ENCODE data around the gene ZDHHC22.
"Not testable (repeated sequence)": the region's sequence is repeated elsewhere in the genome, so short reads cannot be mapped to it uniquely, and the experiment has no call there.

ZDHHC22 gene, protein sequence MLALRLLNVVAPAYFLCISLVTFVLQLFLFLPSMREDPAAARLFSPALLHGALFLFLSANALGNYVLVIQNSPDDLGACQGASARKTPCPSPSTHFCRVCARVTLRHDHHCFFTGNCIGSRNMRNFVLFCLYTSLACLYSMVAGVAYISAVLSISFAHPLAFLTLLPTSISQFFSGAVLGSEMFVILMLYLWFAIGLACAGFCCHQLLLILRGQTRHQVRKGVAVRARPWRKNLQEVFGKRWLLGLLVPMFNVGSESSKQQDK

DNA sequence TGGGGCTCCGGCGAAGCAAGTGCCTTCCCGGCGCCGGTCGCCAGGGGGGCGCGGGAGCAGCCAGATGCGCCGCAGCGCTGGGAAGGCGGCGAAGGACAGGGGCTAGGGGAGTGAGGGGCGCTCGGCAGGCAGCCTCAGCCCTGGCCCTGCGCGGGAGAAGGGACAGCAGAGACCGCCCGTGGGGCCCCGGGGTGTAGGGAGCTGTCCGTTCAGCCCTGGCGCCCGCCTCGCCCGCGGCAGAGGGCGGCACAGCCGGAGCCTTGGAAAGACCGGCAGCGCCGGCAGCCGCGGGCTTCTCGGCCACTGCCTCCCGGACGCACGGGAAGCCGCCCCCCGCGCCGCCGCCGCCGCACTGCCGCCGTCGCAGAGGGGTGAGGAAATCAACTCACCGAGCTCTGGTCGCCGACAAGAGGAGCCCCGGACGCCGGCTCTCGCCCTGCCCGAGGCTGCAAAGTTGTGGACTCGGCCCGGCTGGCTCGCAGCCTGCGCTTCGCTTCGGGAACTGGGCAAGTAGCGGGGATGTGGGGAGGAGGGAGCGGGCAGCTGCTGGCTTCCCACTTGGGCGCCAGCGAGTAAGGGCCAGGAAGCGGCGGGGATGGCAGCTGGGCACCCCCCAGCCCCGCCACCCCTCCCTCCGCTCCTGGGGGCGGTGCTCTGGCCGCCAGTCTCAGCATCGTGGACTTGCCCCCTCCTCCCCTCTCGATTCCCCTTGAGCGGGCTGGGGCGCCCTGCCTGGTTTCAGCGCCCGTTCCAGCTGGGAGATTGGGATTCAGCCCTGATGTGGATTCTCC lies at the start of gene ZDHHC22:
Gene ZDHHC22 (minus strand): TSS at position 578 of the 791 bp plus-strand sequence. CDS start 2,053 bp downstream, outside the sequence.
- DNase-seq (ENCODE audit: low spot score): peak; percentile 76

DNA sequence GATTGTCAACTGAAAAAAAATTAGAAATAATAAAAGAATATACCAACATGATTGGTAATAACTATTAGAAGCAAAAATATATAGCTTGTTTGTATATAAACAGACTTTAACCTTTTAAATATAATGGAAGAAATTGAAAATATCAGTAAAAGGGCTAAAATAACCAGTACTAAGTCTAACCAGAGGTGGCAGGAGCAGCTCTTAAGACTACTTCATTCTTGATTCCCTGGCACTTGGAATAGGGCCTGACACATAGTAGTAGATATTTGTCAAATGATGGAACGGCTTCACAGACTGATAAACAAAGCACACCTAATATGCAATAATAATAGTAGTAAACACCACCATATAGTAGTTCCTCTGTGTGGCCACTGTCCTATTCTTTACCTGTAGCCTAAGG lies 49.4 kb upstream of the ZDHHC22 start:
- no peak for DNase-seq (ENCODE audit: low spot score)

DNA sequence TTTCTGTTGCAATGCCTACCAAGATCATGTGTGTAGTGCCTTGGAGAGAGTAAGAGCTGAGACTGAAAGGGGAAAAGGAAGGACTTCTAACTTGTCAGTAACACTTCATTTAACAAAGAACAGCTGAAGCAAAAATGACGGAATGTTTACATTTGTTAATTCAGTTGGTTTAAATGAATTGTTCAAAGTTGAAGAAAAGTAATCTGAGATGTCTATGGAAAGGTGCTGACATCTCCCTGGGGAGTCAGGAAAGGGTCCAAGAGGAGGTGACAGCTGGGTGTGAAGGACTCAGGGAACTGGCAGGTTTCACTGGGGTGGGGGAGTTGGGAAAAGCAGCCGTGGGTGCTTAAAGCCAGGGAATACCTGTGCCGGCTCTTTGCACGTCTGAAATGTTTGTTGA lies 47.9 kb upstream of the ZDHHC22 start:
- no peak for DNase-seq (ENCODE audit: low spot score)

DNA sequence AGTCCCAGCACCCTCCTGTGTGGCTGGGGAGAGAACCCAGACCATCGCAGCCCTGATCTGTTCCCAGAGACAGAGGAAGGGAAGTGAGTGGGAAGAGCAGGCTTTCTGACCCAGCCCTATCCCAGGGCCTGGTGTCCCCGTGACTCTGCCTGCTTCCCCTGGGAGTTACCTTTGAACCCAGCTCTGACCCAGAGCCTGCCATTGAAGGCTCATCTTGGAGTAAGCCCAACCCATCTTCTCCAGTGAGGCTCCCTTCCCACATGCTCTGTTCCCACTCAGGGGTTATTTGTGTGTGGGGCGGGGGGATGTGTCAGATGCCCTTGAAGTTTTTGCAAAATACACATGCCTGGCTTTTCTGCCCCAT lies 46.0 kb upstream of the ZDHHC22 start:
- no peak for DNase-seq (ENCODE audit: low spot score)

DNA sequence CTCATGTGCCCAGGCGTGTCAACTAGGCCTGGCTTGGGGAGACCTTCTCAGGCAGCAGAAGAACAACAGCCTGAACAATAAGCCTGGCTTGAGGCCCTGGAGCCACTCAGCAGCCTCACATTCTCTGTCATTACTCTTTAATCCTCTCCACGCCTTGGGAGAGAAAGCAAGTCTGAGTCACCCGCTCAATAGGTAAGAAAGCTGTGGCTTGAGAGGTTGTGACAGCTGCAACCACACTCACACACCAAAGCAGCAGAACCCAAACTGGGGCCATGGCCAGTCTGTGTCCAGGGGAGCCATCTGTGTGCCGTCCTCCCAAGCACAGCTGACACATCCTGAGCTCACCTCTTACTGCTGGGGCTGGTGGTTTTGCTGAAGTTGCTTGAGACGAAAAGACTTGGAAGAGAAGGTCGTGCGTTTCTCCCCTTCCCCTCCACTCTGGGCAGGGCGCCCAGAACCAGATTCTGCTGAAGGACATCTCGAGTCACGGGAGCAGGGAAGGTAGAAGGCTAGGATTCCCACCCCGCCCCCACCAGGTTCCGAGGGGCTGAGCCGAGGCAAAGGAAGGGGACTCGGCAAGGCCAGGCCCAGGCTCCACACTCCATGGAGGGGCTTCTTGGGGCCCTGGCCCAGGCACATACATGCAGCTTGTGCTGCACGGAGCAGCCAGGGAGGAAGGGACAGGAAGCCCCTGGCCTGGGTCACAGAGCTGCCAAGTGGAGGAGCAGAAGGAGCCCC lies 45.5 kb upstream of the ZDHHC22 start:
- DNase-seq (ENCODE audit: low spot score): no peak

DNA sequence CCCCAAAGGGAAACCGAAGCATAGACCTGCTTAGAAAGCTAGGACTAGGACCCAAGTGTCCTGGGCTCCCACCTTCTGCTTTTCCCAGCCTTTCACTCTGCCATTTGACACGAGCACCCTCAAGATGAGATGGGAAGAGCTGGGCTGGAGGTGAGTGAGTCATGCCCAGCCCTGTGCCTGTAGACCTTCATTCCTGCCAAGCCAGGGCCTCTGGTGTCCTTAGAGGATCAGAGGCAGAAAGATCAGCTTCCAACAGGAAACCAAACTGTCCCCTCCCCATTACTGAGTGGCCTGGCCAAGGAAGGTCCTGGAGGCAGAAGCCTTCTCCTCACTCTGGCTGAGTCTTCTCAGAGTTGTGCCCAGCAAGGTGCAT lies 43.5 kb upstream of the ZDHHC22 start:
- no peak for DNase-seq (ENCODE audit: low spot score)

DNA sequence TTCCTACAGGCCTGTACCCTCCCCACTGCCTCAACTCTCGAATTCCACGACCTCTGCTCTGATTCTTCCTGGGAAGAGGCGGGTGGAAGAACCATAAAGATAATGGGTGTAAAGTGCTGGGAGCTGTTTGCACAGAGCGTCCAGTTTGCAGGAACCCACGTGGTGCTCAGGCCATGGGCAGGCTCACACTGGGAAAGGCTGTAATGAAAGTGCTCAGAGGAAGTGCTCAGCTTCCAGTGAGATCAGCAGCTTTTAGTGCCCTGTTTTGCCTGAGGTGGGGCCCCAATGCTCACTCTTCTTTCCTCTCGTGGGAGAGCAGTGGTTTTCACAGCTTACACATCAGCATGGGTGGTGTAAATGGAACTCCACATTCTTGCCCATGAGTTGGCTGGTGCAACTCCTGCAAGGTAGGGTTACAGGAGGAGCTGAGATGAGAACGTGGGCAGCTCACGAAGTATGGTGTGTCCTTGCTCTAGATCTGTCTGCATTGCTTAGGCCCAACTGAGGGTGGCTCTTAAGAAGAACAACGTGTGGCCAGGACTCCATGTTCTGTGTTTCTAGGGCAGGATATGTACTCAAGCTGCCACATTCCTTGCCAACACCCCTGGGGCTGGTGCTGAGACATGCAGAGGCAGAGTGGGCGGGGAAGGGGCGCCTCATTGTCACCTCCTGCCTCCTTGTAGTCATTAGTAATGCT lies 43.0 kb upstream of the ZDHHC22 start:
- DNase-seq (ENCODE audit: low spot score): no peak

DNA sequence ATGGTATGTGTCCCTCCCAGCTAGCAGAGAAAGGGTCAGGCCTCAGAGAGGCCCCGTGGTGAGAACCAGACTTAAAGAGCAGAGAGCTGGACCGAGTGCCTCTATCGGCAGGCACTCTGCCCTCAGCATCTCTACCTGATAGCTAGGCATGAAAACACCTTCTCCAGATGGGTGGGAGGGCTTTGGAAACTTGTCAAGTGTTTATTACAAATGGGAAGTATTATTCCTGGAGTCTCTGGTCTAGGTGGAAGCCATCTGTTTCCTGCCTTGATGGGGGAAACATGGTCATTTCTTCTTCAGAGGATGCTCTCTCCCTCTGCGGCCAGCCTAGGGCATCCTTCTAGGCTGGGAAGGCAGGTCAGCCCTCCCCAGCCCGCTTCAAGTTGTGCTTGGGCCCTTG lies 42.3 kb upstream of the ZDHHC22 start:
- DNase-seq (ENCODE audit: low spot score): no peak

DNA sequence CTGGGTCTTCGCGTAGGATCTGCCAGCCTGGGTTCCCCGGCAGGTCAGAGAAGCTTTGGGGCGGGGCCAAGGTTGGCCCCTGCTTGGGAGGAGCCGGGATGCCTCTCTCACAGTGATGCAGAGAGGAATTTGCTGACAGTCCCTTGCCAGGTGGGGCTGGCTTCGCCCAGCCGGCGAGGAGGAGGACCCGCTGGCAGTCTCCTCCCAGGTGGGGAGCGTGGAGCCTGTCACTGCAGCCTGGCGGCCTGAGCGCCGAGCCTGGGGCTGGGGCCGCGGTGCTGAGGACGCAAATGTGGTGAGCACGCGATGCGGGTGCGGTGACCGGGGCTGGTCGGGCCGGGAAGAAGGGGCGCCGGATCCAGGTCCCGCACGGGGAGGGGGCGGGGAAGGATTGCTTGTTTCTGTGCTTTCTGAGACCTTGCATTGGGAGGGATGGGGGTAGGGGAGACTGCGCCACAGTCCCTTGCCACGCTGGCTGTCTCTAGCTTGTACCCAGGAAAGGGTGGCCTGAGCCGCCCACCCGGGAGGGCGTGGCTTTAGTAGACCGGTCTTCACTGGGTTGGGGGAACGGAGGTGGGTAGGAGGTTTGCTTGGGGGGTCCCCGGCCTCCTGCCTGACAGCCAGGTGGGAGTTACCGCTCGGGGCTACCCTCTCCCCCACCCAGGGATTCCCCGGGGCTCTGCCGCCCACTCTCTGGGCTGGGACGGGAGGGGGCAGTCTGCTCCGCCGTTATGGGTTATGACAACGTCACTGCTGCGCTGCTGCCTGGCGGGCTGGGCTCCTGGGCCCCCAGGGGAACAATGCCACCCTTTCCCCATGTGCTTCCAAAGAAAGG lies 40.2 kb upstream of the ZDHHC22 start, which contains the start of gene TMEM63C:
Gene TMEM63C (plus strand): TSS at position 196 of the 835 bp plus-strand sequence. CDS start 37,016 bp downstream, outside the sequence.
- DNase-seq (ENCODE audit: low spot score): peak; percentile 66

DNA sequence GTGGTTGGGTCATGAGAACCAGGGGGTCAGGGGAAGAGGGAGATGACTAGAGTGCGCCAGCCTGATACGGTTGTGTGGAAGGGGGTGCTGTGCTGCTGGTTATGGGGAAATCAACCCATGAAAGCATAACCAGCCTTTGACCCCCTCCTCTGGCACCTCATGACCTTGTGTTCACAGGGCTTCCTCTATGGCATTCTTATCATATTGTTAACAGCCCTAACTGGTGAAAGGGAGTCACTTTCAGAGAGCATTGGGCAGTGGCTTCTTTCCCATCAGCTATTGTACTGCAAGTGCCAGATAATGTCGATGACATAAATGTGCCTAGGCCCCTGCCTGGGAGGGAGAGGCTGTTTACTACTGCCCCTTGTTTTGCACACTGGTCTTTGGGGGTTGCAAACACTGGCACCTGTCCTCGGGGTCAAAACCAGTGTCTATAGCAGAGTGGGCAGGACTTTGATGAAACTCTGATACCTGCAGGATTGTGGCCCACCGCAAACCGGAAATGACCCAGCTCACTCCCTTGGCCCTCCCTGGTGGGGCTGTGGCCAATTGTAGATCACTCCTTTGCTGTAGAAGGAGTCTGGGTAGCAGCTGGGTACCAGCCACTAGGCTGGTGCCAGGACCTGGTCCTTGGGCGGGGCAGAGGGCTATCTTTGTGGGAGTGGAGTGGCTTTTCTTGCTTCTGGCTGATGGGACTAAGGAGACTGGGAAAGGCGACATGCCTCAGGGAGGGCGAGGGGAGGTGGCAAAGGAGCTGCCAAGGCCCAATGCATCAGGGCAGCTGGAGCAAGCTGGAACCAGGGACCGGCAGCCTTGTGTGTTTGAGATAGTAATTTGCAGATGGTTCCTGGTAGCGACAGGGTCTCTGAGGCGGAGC lies 39.4 kb upstream of the ZDHHC22 start:
- DNase-seq (ENCODE audit: low spot score): no peak

DNA sequence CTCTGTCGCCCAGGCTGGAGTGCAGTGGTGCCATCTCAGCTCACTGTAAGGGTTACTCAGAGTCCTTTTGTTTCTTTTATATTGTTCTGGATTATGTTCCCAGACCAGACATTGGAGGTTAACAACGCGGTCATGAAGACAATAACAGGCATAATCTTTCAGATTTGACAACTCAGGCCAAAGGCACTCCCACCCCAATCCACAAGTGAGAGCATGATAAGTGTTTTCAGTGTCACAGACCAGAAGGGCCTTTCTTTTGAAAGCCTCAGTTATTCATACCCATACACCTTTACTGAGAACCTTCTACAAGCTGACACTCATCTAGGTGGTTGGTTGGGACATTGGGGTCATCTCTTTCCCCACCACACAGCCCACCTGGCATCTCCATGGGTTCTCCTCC lies 37.1 kb upstream of the ZDHHC22 start:
- DNase-seq (ENCODE audit: low spot score): no peak

DNA sequence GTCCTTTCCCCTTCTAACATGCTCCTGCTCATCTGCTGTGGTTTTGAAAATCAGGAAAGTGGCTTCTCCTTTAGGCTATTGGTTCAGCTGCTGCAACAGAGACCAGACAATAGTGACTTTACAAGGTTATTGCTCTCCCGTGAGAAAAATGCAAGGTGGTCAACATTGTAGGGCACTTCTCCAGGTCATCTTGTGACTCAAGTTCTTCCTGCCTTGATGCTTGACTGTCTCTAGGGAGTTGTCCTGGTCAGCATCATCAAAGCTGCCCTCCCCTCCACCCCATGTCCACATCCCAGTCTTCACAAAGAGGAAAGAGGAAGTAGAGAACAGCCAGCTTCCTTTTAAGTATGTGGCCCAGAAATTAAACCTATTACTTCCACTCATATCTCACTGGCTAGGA lies 36.1 kb upstream of the ZDHHC22 start:
- DNase-seq (ENCODE audit: low spot score): no peak

DNA sequence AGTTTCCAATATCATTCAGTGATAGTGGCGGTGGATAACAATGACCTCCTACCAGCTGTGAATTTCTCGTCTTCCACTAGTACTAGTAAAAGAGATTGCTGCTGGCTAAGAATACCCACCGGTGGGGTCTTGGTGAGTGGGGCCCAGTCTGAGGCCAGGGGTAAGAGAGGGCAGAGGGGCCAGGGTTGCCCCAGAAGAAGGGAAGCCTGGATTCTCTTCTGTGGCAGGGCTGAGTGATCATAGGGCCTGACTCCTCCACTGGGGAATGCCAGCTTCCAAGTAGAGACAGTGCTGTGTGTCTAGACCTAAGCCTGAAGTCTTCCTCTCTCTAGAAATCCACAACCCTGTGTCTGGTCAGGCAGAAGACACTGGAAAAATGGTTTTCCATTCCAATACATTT lies 34.3 kb upstream of the ZDHHC22 start:
- DNase-seq (ENCODE audit: low spot score): no peak

DNA sequence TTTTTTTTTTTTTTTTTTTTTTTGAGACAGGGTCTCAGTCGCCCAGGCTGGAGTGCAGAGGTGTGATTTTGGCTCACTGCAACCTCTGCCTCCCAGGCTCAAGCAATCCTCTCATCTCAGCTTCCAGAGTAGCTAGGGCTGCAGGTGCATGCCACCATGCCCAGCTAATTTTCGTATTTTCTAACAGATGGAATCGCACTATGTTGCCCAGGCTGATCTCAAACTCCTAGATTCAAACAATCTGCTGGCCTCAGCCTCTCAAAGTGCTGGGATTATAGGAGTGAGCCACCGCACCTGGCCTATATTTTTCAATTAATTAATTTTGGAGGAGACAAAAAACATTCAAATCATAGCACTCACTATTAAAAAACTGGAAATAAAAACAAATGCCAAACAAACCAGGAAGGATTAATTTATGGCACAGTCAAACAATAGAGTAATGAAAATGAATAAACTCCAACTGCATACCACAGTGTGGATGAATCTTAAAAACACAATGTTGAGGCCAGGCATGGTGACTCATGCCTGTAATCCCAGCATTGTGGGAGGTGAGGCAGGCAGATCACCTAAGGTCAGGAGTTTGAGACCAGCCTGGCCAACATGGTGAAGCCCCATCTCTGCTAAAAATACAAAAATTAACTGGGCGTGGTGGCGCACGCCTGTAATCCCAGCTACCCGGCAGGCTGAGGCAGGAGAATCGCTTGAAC lies 32.5 kb upstream of the ZDHHC22 start:
- not testable (repeated sequence) for DNase-seq (ENCODE audit: low spot score)

DNA sequence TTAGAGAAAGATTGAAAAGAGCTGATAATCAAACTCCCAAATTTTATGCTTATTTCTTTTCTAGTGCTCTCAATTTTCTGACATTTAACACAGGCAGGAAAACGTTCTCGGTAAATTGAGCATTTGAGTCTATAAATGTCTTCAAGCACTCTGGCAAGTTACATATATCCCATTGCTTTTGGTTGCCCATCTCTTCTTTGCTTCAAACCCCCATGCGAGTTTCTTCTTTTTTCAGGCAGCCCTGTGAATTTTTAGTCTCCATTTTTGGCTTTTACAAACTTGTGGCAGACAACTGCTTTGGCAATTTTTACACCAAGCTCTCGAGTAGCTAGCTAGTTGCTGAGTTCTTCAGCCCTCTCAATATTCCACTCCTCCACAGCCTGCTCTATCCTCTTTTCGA lies 31.3 kb upstream of the ZDHHC22 start:
- DNase-seq (ENCODE audit: low spot score): no peak

DNA sequence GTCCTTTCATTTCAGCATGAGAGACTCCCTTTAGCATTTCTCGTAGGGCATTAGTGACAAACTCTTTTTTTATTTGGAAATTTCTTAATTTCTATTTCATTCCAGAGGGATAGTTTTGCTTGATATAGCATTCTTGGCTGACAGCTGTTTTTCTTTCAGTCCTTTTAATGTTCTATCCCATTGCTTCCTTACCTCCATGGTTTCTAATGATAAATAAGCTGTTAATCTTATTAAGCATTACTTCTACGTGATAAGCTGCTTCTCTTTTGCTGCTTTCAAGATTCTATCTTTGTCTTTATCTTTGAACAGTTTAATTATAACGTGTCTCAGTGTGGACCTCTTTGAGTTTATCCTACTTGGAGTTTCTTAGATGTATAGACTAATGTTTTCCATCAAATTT lies 28.5 kb upstream of the ZDHHC22 start:
- DNase-seq (ENCODE audit: low spot score): no peak

DNA sequence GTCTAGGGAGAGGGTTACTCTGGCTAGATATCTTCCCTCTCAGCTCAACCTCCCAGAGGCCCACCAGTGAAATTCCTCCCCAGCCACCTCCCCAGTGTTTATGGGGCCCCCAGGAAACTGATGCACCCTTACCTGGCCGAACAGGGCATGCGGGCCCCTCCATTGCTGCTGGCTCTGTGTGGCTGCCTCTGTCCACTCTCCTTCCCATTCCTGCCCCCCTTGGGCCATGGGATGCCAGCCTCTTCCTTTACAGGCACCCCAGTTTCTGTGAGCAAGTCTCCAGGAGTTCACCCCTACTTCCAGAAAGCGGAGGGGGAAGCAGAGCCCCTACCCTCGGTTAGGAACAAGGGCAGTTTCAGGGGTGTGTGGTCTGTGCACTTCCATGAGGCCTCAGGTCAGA lies 19.4 kb upstream of the ZDHHC22 start:
- DNase-seq (ENCODE audit: low spot score): no peak

DNA sequence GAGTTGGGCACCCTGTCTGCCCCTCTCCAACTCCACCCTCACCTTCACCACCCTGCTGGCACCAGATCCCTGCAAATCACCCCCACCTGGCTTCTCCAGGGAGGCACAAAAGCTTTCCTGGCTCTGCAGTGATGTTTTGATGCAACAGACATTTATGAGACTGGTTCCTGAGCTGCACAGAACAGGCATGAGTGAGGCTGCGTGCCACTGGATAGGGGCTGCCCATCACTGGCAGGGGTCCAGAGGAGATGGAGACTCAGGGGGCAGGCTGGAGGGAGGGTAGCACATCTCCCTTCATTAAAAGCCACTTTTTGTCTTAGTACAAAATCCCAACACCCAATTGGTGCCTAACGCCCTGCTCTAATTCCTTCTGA lies 17.3 kb upstream of the ZDHHC22 start:
- no peak for DNase-seq (ENCODE audit: low spot score)

DNA sequence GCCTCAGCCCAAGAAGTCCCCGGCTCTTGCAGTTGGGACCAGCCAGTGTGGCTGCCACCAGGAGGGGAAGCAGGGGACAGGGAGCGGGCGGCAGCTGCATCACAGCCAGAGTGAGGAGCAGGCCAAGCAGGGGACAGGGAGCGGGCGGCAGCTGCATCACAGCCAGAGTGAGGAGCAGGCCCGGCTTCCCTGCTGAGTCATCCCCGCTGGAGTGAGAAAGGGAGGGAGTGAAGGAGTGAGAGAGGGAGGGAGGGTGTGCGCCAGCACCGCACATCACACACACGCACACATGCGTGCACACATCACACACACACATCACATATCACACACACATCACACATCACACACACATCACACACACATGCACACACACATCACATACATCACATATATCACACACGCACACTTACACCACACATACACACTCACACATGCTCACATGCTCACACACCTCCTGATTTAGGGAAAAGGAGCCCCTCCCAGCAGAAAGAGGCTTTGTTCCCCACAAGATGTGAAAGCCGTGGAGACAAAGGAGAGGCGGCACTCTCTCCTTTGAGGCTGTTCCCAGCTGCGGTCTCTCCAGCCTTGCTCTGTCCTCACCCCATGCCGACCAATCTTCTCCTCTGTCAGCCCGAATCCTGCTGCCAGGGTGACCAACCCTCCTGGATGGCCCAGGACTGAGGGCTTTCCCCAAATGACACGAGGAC lies 16.7 kb upstream of the ZDHHC22 start:
- peak; percentile 92 for DNase-seq (ENCODE audit: low spot score)

Measured in Ammon's horn (tissue), 1 donor.